Amniotic epithelial cell (primary cell): ENCODE results near the gene PUS10.
A peak's percentile ranks its signal among the peaks of the same experiment; 100 is the strongest.
"Not testable (repeated sequence)": the region's sequence is repeated elsewhere in the genome, so short reads cannot be mapped to it uniquely, and the experiment has no call there.

Experiments used
- DNase-seq: peaks from one replicate; pipeline ENCODE4 v3.0.0-alpha.2; 2010; ENCODE audit warnings: low read depth

PUS10 gene

DNA sequence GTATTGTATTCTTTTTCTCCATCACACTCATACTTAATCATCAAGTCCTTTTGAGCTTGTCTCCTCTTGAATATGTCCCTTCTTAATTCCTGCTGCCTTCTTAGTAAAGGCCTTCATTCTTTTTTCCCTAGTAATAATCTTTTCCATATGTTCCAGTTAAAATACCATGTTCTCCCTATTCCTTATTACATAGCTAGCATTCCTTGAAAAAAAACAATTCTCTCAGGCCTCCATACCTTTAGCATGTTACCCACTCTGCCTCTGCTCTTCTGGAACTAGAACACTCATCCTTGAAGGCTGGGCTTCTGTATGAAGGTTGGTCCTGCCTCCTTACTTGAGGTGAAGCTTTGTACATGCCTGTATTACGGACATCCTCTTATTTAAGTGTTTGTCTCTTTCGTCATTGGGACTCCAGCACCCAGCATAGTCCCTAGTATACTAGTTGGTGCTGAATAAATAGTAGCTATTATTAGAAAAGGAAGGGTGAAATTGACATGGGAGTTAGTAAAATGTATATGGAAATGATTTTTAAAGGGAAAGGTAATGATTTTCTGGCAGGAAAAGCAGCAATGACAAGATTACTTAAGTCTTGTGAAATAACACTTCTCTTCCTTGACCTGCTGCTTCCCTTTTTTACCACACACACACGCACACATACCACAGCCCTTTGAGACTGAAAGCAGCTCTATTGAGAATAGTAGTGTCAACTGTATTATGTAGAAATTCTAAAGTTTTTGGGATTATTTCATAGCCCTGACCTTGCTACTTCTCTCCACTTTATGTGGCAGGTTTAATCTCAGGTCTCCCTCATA lies 91.1 kb downstream of the PUS10 start:
- peak; percentile 64 for DNase-seq

DNA sequence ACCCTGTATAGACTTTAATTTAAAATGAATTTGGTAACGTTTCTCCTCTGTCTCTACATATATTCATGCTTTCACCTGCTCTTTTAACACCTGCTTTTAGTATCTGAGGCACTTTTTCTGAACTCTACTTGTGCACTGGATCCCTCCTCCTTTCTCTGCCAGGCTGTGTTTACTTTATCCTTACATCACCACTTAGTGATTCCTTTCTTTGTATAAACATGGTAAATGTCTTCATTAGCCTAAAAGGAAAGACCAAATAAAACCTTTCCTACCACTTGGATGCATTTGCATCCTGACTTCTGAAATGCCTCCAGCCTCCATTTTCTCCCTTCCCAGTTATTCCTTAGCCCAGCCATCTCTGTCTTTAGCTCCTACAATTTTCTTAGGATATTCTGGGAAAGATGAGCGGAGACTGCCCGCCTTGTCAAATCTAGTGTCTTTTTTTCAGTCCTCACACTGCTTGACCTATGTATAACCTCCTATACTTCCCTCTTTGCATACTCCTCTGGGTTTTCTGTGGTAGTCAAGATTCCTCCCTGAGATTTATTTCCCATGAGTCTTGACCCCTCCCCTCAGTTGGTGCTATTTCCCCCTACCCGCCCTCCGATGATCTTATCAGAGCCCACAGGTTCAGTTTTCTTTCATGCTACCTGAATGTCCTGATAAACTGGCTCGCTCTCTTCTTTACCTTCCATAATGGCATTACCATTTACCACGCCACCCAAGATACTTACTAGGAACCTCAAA lies 91.9 kb downstream of the PUS10 start:
- DNase-seq, result peak; percentile 21

GRCh38 chr2:60907329-60907728 lies 110.7 kb downstream of the PUS10 start:
- DNase-seq, result no peak

GRCh38 chr2:60906395-60906794 lies 111.7 kb downstream of the PUS10 start:
- DNase-seq, result no peak

DNA sequence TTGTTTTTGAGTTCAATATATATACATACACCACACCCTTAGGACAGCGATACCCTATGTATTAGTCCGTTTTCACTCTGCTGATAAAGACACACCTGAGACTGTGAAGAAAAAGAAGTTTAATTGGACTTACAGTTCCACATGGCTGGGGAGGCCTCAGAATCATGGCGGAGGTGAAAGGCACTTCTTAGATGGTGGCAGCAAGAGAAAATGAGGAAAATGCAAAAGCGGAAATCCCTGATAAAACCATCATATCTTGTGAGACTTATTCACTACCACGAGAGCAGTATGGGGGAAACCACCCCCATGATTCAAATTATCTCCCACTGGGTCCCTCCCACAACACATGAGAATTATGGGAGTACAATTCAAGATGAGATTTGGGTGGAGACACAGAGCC lies 112.2 kb downstream of the PUS10 start:
- not testable (repeated sequence) for DNase-seq

GRCh38 chr2:60901296-60901695 lies 116.8 kb downstream of the PUS10 start:
- DNase-seq, result not testable (repeated sequence)

DNA sequence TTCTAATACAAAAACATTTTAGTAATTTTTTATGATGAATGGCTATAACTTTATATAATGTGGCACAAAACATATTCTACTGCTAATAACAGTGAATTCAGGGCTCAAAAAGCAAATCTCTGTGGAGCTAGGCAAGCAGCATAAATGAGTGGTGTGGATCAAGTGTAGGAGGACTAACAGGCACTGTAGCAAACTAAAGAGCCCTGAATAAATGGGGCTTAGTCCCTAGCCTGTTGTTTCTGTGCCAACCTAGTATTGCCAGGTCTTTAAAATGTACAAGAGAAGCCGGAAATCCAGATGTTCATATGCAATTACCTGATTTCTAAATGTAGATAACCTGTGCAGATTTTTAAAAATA lies 118.2 kb downstream of the PUS10 start:
- DNase-seq, result no peak

DNA sequence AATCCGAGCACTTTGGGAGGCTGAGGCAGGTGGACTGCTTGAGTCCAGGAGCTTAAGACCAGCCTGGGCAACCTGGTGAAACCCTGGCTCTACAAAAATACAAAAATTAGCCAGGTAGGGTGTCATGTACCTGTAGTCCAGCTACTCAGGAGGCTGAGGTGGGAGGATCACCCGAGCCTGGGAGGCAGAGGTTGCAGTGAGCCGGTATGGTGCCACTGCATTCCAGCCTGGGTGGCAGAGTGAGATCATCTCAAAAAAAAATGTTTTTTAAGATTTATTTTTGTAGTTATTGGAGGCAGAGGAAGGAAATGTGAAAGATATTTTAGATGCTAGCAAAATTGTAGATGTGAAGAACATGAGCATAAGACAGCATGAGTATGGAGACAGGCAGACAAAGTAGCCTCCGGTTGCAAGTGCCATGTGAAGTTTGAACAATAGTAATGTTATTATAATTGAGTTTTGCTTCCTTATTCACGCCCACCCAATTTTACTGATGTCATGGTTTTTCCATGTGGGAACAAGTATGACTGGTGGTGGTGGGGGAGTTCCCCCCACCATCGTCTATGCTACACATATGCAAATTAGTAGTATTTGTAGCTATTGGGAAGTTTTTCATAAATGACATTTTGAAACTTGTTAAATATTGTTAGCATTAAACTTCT lies 118.7 kb downstream of the PUS10 start:
- no peak for DNase-seq

- DNase-seq, result peak; percentile 8
These were observed 119.5 kb downstream of the PUS10 start for GRCh38 chr2:60898567-60898966.
